ENCODE data around the gene FUT9. TPM values are rescaled to one million over a fixed set of nuclear protein-coding genes. Genes with fewer than 3 reads are reported as not detected.
A peak's percentile ranks its signal among the peaks of the same experiment; 100 is the strongest.

The FUT9 gene
- polyA plus RNA-seq, 3 donors, result 3.3 to 5.2 (median 4.0) TPM

- no peak for DNase-seq (ENCODE audit: low read depth in 3 of 3, low spot score in 2 of 3)
Measured at GRCh38 chr6:96065213-96065612, 49.4 kb downstream of the FUT9 start.

GRCh38 chr6:96066376-96066775, 50.6 kb downstream of the FUT9 start:
- DNase-seq (ENCODE audit: low read depth in 3 of 3, low spot score in 2 of 3), result no peak

- DNase-seq (ENCODE audit: low read depth in 3 of 3, low spot score in 2 of 3), result no peak
Measured at GRCh38 chr6:96073555-96073954, 57.8 kb downstream of the FUT9 start.

- no peak for DNase-seq (ENCODE audit: low read depth in 3 of 3, low spot score in 2 of 3)
Measured at GRCh38 chr6:96074006-96074405, 58.2 kb downstream of the FUT9 start.

- no peak for DNase-seq (ENCODE audit: low read depth in 3 of 3, low spot score in 2 of 3)
Measured at GRCh38 chr6:96075826-96076225, 60.1 kb downstream of the FUT9 start.

- DNase-seq (ENCODE audit: low read depth in 3 of 3, low spot score in 2 of 3), result no peak
Measured at GRCh38 chr6:96086745-96087144, 71.0 kb downstream of the FUT9 start.

GRCh38 chr6:96089173-96089572, 73.4 kb downstream of the FUT9 start:
- no peak for DNase-seq (ENCODE audit: low read depth in 3 of 3, low spot score in 2 of 3)

- no peak for DNase-seq (ENCODE audit: low read depth in 3 of 3, low spot score in 2 of 3)
Measured at GRCh38 chr6:96094077-96094476, 78.3 kb downstream of the FUT9 start.

GRCh38 chr6:96099069-96099468, 83.3 kb downstream of the FUT9 start:
- no peak for DNase-seq (ENCODE audit: low read depth in 3 of 3, low spot score in 2 of 3)

- no peak for DNase-seq (ENCODE audit: low read depth in 3 of 3, low spot score in 2 of 3)
Measured at GRCh38 chr6:96101564-96101963, 85.8 kb downstream of the FUT9 start.

- no peak for DNase-seq (ENCODE audit: low read depth in 3 of 3, low spot score in 2 of 3)
Measured at GRCh38 chr6:96104910-96105309, 89.1 kb downstream of the FUT9 start.

- DNase-seq (ENCODE audit: low read depth in 3 of 3, low spot score in 2 of 3), result no peak
Measured at GRCh38 chr6:96110878-96111277, 95.1 kb downstream of the FUT9 start.

- peak in 2 of 3 donors; percentile 1 for DNase-seq (ENCODE audit: low read depth in 3 of 3, low spot score in 2 of 3)
Measured at GRCh38 chr6:96116674-96117073, 100.9 kb downstream of the FUT9 start.

GRCh38 chr6:96124778-96125177, 109.0 kb downstream of the FUT9 start:
- DNase-seq (ENCODE audit: low read depth in 3 of 3, low spot score in 2 of 3), result no peak

GRCh38 chr6:96138406-96138805, 122.6 kb downstream of the FUT9 start:
- DNase-seq (ENCODE audit: low read depth in 3 of 3, low spot score in 2 of 3), result no peak

GRCh38 chr6:96142142-96142541, 126.4 kb downstream of the FUT9 start:
- DNase-seq (ENCODE audit: low read depth in 3 of 3, low spot score in 2 of 3), result no peak

- no peak for DNase-seq (ENCODE audit: low read depth in 3 of 3, low spot score in 2 of 3)
Measured at GRCh38 chr6:96150431-96150830, 134.7 kb downstream of the FUT9 start.

- no peak for DNase-seq (ENCODE audit: low read depth in 3 of 3, low spot score in 2 of 3)
Measured at GRCh38 chr6:96151707-96152106, 135.9 kb downstream of the FUT9 start.

- DNase-seq (ENCODE audit: low read depth in 3 of 3, low spot score in 2 of 3), result no peak
Measured at GRCh38 chr6:96152114-96152708, 136.4 kb downstream of the FUT9 start.

GRCh38 chr6:96153775-96154174, 138.0 kb downstream of the FUT9 start:
- DNase-seq (ENCODE audit: low read depth in 3 of 3, low spot score in 2 of 3), result no peak

- no peak for DNase-seq (ENCODE audit: low read depth in 3 of 3, low spot score in 2 of 3)
Measured at GRCh38 chr6:96156425-96156824, 140.7 kb downstream of the FUT9 start.

- no peak for DNase-seq (ENCODE audit: low read depth in 3 of 3, low spot score in 2 of 3)
Measured at GRCh38 chr6:96157018-96157565, 141.3 kb downstream of the FUT9 start.

- no peak for DNase-seq (ENCODE audit: low read depth in 3 of 3, low spot score in 2 of 3)
Measured at GRCh38 chr6:96162711-96163120, 146.9 kb downstream of the FUT9 start.
